Activated B cell treated with CpG ODN at 0.5 μM for 24 hours (primary cell): ENCODE measurements around the gene B3GAT1. TPM values are rescaled to one million over a fixed set of nuclear protein-coding genes. Genes with fewer than 3 reads are reported as not detected.

Experiments used
- ATAC-seq: fragments of 200-7000 bp; cut with Tn5 transposase; one replicate; pipeline ENCODE4 v1.10.0; 2021; ENCODE audit warnings: low read depth, mild to moderate bottlenecking, moderate library complexity
- CTCF ChIA-PET: fragments of 350-600 bp; sonication (Branson Sonifier 250); formaldehyde crosslinking; loops from one replicate; lab custom pipeline; 2021; ENCODE audit warnings: antibody characterized with exemption; lab: Charles Lee
- POLR2A ChIA-PET: fragments of 350-600 bp; sonication (Branson Sonifier 250); formaldehyde crosslinking; loops from one replicate; lab custom pipeline; 2021; ENCODE audit warnings: antibody characterized with exemption; lab: Charles Lee
- DNase-seq: peaks from one replicate; pipeline ENCODE4 v3.0.0; 2022
- H3K27ac Mint-ChIP-seq: one replicate; pipeline ENCODE4 v1.8.0; 2020; ENCODE audit warnings: mixed read lengths
- H3K27me3 Mint-ChIP-seq: one replicate; pipeline ENCODE4 v1.8.0; 2021; ENCODE audit warnings: mixed read lengths
- H3K36me3 Mint-ChIP-seq: one replicate; pipeline ENCODE4 v1.8.0; 2021; ENCODE audit warnings: low read depth, mixed read lengths
- H3K4me1 Mint-ChIP-seq: one replicate; pipeline ENCODE4 v1.8.0; 2021; ENCODE audit warnings: mixed read lengths
- H3K4me3 Mint-ChIP-seq: one replicate; pipeline ENCODE4 v1.8.0; 2020; ENCODE audit warnings: mild to moderate bottlenecking, mixed read lengths
- H3K9me3 Mint-ChIP-seq: one replicate; pipeline ENCODE4 v1.8.0; 2020; ENCODE audit warnings: mixed read lengths
- CTCF ChIP-seq: fragments of 200-600 bp; IDR thresholded peaks from one replicate; pipeline ENCODE4 v1.8.0; 2022; ENCODE audit warnings: antibody characterized with exemption, mild to moderate bottlenecking
- intact Hi-C: fragments of 100-400 bp; cut with micrococcal nuclease; formaldehyde crosslinking; loops from one replicate; pipeline ENCODE4 v1.15.1; 2024
- total RNA-seq: library from RNA; stranded (reverse); gene quantifications from 2 replicates; pipeline ENCODE4 v1.2.3, GENCODE V29; 2022

The B3GAT1 gene
- total RNA-seq, 1 donor from 2014 or later: not detected

DNA sequence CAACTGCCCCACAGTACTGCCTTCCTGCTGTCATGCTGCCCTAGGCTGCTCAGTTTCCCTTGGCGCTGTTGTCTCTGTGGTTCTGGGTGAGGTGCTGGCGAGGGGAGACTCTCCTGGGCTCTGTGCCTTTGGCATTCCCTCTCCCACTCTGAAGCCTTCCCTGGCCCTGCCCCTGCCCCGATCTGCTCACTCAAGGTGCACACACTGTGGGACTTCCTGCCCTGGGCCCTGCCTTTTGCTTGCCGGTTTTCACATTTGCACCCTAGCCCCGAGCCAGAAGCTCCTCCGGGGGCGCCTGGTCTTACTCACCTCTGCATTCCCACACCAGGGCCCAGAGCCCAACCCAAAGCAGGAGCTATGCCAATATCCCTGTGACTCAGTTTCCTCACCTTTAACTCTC, 12.0 kb downstream of the B3GAT1 start:
- intact Hi-C loops: no loop called here
- Mint-ChIP-seq H3K27ac (no peak overlapping the region), H3K36me3 (no peaks in the 10 kb centered on the region), H3K9me3 (peaks cover 3% of the 10 kb centered on the region), H3K4me1 (no peaks in the 10 kb centered on the region), H3K4me3 (no peak overlapping the region), H3K27me3 (peaks cover 9% of the 10 kb centered on the region)
- DNase-seq (no peak), ATAC-seq (no peak)
- no peak for TF ChIP-seq CTCF
- CTCF ChIA-PET: no interaction called here
- POLR2A ChIA-PET: no interaction called here

- H3K9me3 Mint-ChIP-seq: peaks cover 3% of the 10 kb centered on the region
- POLR2A ChIA-PET: no interaction called here
- CTCF ChIA-PET: no interaction called here
- no peak for ATAC-seq
- no peak for DNase-seq
- H3K27ac Mint-ChIP-seq: no peak overlapping the region
- peaks cover 9% of the 10 kb centered on the region for H3K27me3 Mint-ChIP-seq
- no peaks in the 10 kb centered on the region for H3K4me1 Mint-ChIP-seq
- no peak overlapping the region for H3K4me3 Mint-ChIP-seq
- TF ChIP-seq CTCF: no peak
- H3K36me3 Mint-ChIP-seq: no peaks in the 10 kb centered on the region
- intact Hi-C loops: no loop called here
Observed at GRCh38 chr11:134399293-134399654, 12.8 kb downstream of the B3GAT1 start.

- CTCF ChIA-PET: no interaction called here
- no peak overlapping the region for H3K27ac Mint-ChIP-seq
- ATAC-seq (no peak), DNase-seq (no peak)
- H3K4me1 Mint-ChIP-seq: no peaks in the 10 kb centered on the region
- peaks cover 3% of the 10 kb centered on the region for H3K9me3 Mint-ChIP-seq
- POLR2A ChIA-PET: no interaction called here
- peaks cover 11% of the 10 kb centered on the region for H3K27me3 Mint-ChIP-seq
- intact Hi-C loops: no loop called here
- H3K4me3 Mint-ChIP-seq: no peak overlapping the region
- H3K36me3 Mint-ChIP-seq: no peaks in the 10 kb centered on the region
- TF ChIP-seq CTCF: no peak
Observed at GRCh38 chr11:134398644-134399292, 13.3 kb downstream of the B3GAT1 start.

DNA sequence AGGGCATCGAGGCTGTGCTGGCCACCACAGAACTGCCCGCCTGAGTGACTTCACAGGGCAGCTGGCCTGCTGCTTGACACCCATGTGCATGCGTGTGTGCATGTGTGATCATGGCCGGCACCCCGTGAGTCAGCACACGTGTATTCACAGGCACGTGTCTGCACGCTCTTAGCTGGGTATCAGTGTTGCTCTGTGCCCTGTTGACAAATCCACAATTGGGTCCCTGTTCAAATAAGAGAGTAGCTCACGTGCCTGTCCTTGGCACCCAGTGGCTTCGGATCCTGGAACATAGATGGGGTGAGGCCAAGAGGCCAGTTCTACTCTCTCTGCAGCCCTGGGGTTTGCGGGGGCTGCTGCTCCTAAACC, 14.0 kb downstream of the B3GAT1 start:
- POLR2A ChIA-PET: no interaction called here
- Mint-ChIP-seq H3K4me1 (no peaks in the 10 kb centered on the region), H3K36me3 (no peaks in the 10 kb centered on the region), H3K4me3 (no peak overlapping the region), H3K27me3 (peaks cover 11% of the 10 kb centered on the region), H3K27ac (no peak overlapping the region), H3K9me3 (peaks cover 3% of the 10 kb centered on the region)
- DNase-seq (no peak), ATAC-seq (no peak)
- CTCF ChIA-PET: no interaction called here
- TF ChIP-seq CTCF: no peak
- intact Hi-C loops: no loop called here

DNA sequence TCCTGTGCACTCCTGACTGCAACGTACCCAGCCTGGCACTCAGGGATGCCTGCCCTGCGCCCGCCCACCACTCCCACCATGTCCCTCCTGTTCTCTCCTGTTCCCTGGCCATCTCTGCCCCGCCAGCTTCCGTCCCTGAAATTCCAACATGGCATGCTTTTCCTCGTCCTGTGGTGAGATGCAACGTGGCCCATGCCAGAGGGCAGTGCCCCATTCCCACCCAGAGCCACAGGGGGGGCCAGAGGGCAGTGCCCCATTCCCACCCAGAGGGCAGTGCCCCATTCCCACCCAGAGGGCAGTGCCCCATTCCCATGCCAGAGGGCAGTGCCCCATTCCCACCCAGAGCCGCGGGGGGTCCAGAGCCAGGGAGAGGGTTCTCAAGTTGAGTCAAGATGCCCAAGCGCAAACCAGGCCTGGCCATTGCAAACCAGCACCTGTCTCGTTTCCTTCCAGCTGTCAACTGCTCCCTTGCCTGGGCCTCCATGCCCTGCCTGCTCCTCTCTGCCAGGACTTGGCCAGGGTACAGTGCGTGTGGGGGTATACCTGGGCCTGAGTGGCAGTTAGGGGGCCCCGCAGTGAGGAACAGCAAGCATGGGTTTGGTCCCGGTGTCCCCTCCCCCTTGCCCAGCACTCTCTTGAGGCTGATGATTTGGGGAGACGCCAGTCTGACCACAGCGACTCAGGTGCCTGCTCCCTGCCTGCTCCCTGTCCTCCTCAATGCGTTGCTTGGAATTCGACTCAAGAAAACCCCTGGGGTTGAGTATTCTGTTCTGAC, 14.6 kb downstream of the B3GAT1 start:
- no peaks in the 10 kb centered on the region for H3K36me3 Mint-ChIP-seq
- no peak overlapping the region for H3K4me3 Mint-ChIP-seq
- no peak overlapping the region for H3K27ac Mint-ChIP-seq
- intact Hi-C loops: no loop called here
- ATAC-seq: no peak
- TF ChIP-seq CTCF: no peak
- H3K9me3 Mint-ChIP-seq: peaks cover 3% of the 10 kb centered on the region
- H3K4me1 Mint-ChIP-seq: no peaks in the 10 kb centered on the region
- no peak for DNase-seq
- CTCF ChIA-PET: no interaction called here
- POLR2A ChIA-PET: no interaction called here
- peaks cover 11% of the 10 kb centered on the region for H3K27me3 Mint-ChIP-seq
